ENCODE measurements around the gene CCDC88A.
A peak's percentile ranks its signal among the peaks of the same experiment; 100 is the strongest.

CCDC88A gene

GRCh38 chr2:55421326-55421725, 1.7 kb upstream of the CCDC88A start:
- H3K36me3 ChIP-seq (ENCODE audit: control insufficient read depth in 1 of 2, insufficient read depth in 2 of 2, low read length in 2 of 2): no peaks in the 10 kb centered on the region
- peaks cover 8 to 11% of the 10 kb centered on the region in 2 donors for H3K4me1 ChIP-seq (ENCODE audit: control insufficient read depth in 1 of 2, insufficient read depth in 2 of 2, low read length in 2 of 2)
- no peaks in the 10 kb centered on the region for H3K9me3 ChIP-seq (ENCODE audit: control insufficient read depth in 1 of 2, low read length in 2 of 2)
- no peak overlapping the region for H3K9ac ChIP-seq (ENCODE audit: low read depth in 1 of 2, low read length in 2 of 2)
- no peak overlapping the region for H3K4me3 ChIP-seq (ENCODE audit: low read depth in 1 of 2, low read length in 2 of 2)
- no peak overlapping the region for H3K27ac ChIP-seq (ENCODE audit: low read depth, low read length)
- H3K27me3 ChIP-seq (ENCODE audit: control insufficient read depth in 1 of 2, insufficient read depth in 2 of 2, low read length in 2 of 2): no peaks in the 10 kb centered on the region

DNA sequence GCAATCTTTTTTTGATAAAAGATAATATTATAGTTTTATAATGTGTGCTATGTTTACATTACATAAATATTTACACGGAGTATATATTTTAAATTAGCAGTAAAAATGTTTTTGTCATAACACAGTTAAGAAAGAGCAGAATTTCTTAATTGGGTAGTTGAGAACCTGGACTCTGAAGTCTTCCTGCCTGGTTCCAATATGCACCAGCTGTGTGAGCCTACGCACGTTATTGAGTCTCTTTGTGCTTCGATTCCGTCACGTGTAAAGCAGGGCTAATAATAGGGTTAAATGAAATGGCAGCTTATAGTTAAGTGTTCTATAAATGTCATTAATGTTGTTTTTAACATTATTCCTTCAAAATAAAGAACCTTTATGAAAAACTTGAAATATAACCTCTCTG, 1.2 kb upstream of the CCDC88A start:
- no peak overlapping the region for H3K27ac ChIP-seq (ENCODE audit: low read depth, low read length)
- peaks cover 8 to 11% of the 10 kb centered on the region in 2 donors for H3K4me1 ChIP-seq (ENCODE audit: control insufficient read depth in 1 of 2, insufficient read depth in 2 of 2, low read length in 2 of 2)
- H3K27me3 ChIP-seq (ENCODE audit: control insufficient read depth in 1 of 2, insufficient read depth in 2 of 2, low read length in 2 of 2): no peaks in the 10 kb centered on the region
- no peak overlapping the region for H3K9ac ChIP-seq (ENCODE audit: low read depth in 1 of 2, low read length in 2 of 2)
- H3K36me3 ChIP-seq (ENCODE audit: control insufficient read depth in 1 of 2, insufficient read depth in 2 of 2, low read length in 2 of 2): no peaks in the 10 kb centered on the region
- no peaks in the 10 kb centered on the region for H3K9me3 ChIP-seq (ENCODE audit: control insufficient read depth in 1 of 2, low read length in 2 of 2)
- H3K4me3 ChIP-seq (ENCODE audit: low read depth in 1 of 2, low read length in 2 of 2): peak overlapping the region; percentile 91 to 92

DNA sequence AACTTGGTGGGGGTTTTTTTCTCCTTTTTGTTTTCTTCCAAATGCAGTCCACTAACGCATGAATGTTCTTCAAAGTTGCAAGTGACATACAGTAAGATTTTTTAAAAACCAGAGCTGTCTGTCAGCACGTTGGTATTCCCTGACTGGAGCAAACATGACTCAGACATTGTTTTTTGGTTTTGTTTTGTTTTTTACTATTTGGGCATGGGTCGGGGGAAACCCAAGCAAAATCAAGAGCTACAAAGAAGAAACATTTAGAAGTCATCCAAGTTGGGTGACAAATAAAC, 726 bp upstream of the CCDC88A start:
- Histone ChIP-seq H3K27me3 (ENCODE audit: control insufficient read depth in 1 of 2, insufficient read depth in 2 of 2, low read length in 2 of 2) (no peaks in the 10 kb centered on the region), H3K4me1 (ENCODE audit: control insufficient read depth in 1 of 2, insufficient read depth in 2 of 2, low read length in 2 of 2) (peaks cover 3 to 11% of the 10 kb centered on the region in 2 donors)

GRCh38 chr2:55419233-55419678, 400 bp downstream of the CCDC88A start:
- Histone ChIP-seq H3K4me3 (ENCODE audit: low read depth in 1 of 2, low read length in 2 of 2) (peak overlapping the region; percentile 91 to 92), H3K9ac (ENCODE audit: low read depth in 1 of 2, low read length in 2 of 2) (peak overlapping the region; percentile 53 to 75), H3K36me3 (ENCODE audit: control insufficient read depth in 1 of 2, insufficient read depth in 2 of 2, low read length in 2 of 2) (no peaks in the 10 kb centered on the region), H3K27ac (ENCODE audit: low read depth, low read length) (peak overlapping the region; percentile 67), H3K27me3 (ENCODE audit: control insufficient read depth in 1 of 2, insufficient read depth in 2 of 2, low read length in 2 of 2) (no peaks in the 10 kb centered on the region), H3K9me3 (ENCODE audit: control insufficient read depth in 1 of 2, low read length in 2 of 2) (no peaks in the 10 kb centered on the region), H3K4me1 (ENCODE audit: control insufficient read depth in 1 of 2, insufficient read depth in 2 of 2, low read length in 2 of 2) (peaks cover 0 to 11% of the 10 kb centered on the region in 2 donors)

More for the DNA sequence above, 726 bp upstream of the CCDC88A start:
- Histone ChIP-seq H3K27ac (ENCODE audit: low read depth, low read length) (no peak overlapping the region), H3K4me3 (ENCODE audit: low read depth in 1 of 2, low read length in 2 of 2) (peak overlapping the region; percentile 91 to 92), H3K36me3 (ENCODE audit: control insufficient read depth in 1 of 2, insufficient read depth in 2 of 2, low read length in 2 of 2) (no peaks in the 10 kb centered on the region), H3K9me3 (ENCODE audit: control insufficient read depth in 1 of 2, low read length in 2 of 2) (no peaks in the 10 kb centered on the region), H3K9ac (ENCODE audit: low read depth in 1 of 2, low read length in 2 of 2) (peak overlapping the region; percentile 36 to 75)

DNA sequence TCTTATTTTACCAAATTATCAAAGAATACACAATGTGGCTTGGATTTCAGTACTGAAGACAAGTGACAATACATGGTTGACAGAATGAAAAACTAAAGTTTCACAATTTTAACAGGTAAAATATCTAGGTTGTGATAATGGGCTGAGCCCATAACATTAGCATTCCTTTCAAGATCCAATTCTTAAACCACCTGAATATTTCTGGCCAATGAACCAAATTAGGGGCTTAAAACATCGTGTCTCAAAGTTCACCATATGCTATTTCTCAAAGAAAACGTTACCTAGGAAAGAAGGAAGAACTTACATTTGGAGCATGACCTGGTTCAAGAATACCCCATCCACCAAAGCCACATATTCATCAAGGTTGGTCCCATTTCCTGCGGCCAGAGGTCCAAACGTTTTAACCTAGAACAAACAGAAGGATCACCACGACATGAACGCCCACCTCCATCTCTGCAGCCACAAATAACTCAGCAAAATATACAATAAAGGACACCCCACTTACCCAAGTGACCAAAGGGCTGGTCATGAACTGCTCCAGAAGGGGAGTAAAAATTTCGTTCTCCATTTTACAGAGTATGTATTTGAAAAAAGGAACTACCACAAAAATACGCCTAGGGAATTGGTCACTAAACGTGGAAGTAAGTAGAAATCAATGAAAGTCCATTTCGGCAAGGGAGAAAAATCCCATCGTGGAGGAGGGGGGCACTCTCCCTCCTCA, 984 bp downstream of the CCDC88A start:
- Histone ChIP-seq H3K4me3 (ENCODE audit: low read depth in 1 of 2, low read length in 2 of 2) (peak overlapping the region; percentile 91 to 92), H3K9ac (ENCODE audit: low read depth in 1 of 2, low read length in 2 of 2) (peak overlapping the region; percentile 53 to 75), H3K9me3 (ENCODE audit: control insufficient read depth in 1 of 2, low read length in 2 of 2) (no peaks in the 10 kb centered on the region), H3K36me3 (ENCODE audit: control insufficient read depth in 1 of 2, insufficient read depth in 2 of 2, low read length in 2 of 2) (no peaks in the 10 kb centered on the region), H3K27me3 (ENCODE audit: control insufficient read depth in 1 of 2, insufficient read depth in 2 of 2, low read length in 2 of 2) (no peaks in the 10 kb centered on the region), H3K4me1 (ENCODE audit: control insufficient read depth in 1 of 2, insufficient read depth in 2 of 2, low read length in 2 of 2) (peaks cover 0 to 11% of the 10 kb centered on the region in 2 donors), H3K27ac (ENCODE audit: low read depth, low read length) (no peak overlapping the region)

- Histone ChIP-seq H3K27me3 (ENCODE audit: control insufficient read depth in 1 of 2, insufficient read depth in 2 of 2, low read length in 2 of 2) (no peaks in the 10 kb centered on the region), H3K9ac (ENCODE audit: low read depth in 1 of 2, low read length in 2 of 2) (no peak overlapping the region), H3K4me1 (ENCODE audit: control insufficient read depth in 1 of 2, insufficient read depth in 2 of 2, low read length in 2 of 2) (peaks cover 0 to 11% of the 10 kb centered on the region in 2 donors), H3K36me3 (ENCODE audit: control insufficient read depth in 1 of 2, insufficient read depth in 2 of 2, low read length in 2 of 2) (no peaks in the 10 kb centered on the region), H3K9me3 (ENCODE audit: control insufficient read depth in 1 of 2, low read length in 2 of 2) (no peaks in the 10 kb centered on the region), H3K27ac (ENCODE audit: low read depth, low read length) (no peak overlapping the region), H3K4me3 (ENCODE audit: low read depth in 1 of 2, low read length in 2 of 2) (peak overlapping the region; percentile 91 to 92)
These were observed 1.6 kb downstream of the CCDC88A start for GRCh38 chr2:55418072-55418471.

GRCh38 chr2:55416786-55417568, 2.7 kb downstream of the CCDC88A start:
- H3K4me1 ChIP-seq (ENCODE audit: control insufficient read depth in 1 of 2, insufficient read depth in 2 of 2, low read length in 2 of 2): peaks cover 0 to 11% of the 10 kb centered on the region in 2 donors
- no peak overlapping the region for H3K4me3 ChIP-seq (ENCODE audit: low read depth in 1 of 2, low read length in 2 of 2)
- H3K36me3 ChIP-seq (ENCODE audit: control insufficient read depth in 1 of 2, insufficient read depth in 2 of 2, low read length in 2 of 2): no peaks in the 10 kb centered on the region
- no peaks in the 10 kb centered on the region for H3K27me3 ChIP-seq (ENCODE audit: control insufficient read depth in 1 of 2, insufficient read depth in 2 of 2, low read length in 2 of 2)
- H3K9me3 ChIP-seq (ENCODE audit: control insufficient read depth in 1 of 2, low read length in 2 of 2): no peaks in the 10 kb centered on the region
- H3K9ac ChIP-seq (ENCODE audit: low read depth in 1 of 2, low read length in 2 of 2): no peak overlapping the region
- no peak overlapping the region for H3K27ac ChIP-seq (ENCODE audit: low read depth, low read length)

GRCh38 chr2:55415300-55415699, 4.4 kb downstream of the CCDC88A start:
- H3K4me3 ChIP-seq (ENCODE audit: low read depth in 1 of 2, low read length in 2 of 2): no peak overlapping the region
- peaks cover 0 to 3% of the 10 kb centered on the region in 2 donors for H3K4me1 ChIP-seq (ENCODE audit: control insufficient read depth in 1 of 2, insufficient read depth in 2 of 2, low read length in 2 of 2)
- no peak overlapping the region for H3K9ac ChIP-seq (ENCODE audit: low read depth in 1 of 2, low read length in 2 of 2)
- H3K36me3 ChIP-seq (ENCODE audit: control insufficient read depth in 1 of 2, insufficient read depth in 2 of 2, low read length in 2 of 2): no peaks in the 10 kb centered on the region
- H3K9me3 ChIP-seq (ENCODE audit: control insufficient read depth in 1 of 2, low read length in 2 of 2): no peaks in the 10 kb centered on the region
- no peaks in the 10 kb centered on the region for H3K27me3 ChIP-seq (ENCODE audit: control insufficient read depth in 1 of 2, insufficient read depth in 2 of 2, low read length in 2 of 2)
- H3K27ac ChIP-seq (ENCODE audit: low read depth, low read length): no peak overlapping the region

- Histone ChIP-seq H3K9me3 (ENCODE audit: control insufficient read depth in 1 of 2, low read length in 2 of 2) (no peaks in the 10 kb centered on the region), H3K9ac (ENCODE audit: low read depth in 1 of 2, low read length in 2 of 2) (no peak overlapping the region), H3K27me3 (ENCODE audit: control insufficient read depth in 1 of 2, insufficient read depth in 2 of 2, low read length in 2 of 2) (no peaks in the 10 kb centered on the region), H3K27ac (ENCODE audit: low read depth, low read length) (no peak overlapping the region), H3K4me1 (ENCODE audit: control insufficient read depth in 1 of 2, insufficient read depth in 2 of 2, low read length in 2 of 2) (no peaks in the 10 kb centered on the region), H3K36me3 (ENCODE audit: control insufficient read depth in 1 of 2, insufficient read depth in 2 of 2, low read length in 2 of 2) (no peaks in the 10 kb centered on the region), H3K4me3 (ENCODE audit: low read depth in 1 of 2, low read length in 2 of 2) (no peak overlapping the region)
These were observed 10.5 kb downstream of the CCDC88A start for GRCh38 chr2:55408918-55409868.

All from duodenal mucosa (tissue), 2 donors.